Measurements from ENCODE around the gene FLRT1. TPM values are rescaled to one million over a fixed set of nuclear protein-coding genes. Genes with fewer than 3 reads are reported as not detected.

Gene FLRT1
- total and polyA plus RNA-seq, 2 donors (not counting 1 experiment from before 2014, with no cell fraction given) = 0.02 to 0.17 TPM

DNA sequence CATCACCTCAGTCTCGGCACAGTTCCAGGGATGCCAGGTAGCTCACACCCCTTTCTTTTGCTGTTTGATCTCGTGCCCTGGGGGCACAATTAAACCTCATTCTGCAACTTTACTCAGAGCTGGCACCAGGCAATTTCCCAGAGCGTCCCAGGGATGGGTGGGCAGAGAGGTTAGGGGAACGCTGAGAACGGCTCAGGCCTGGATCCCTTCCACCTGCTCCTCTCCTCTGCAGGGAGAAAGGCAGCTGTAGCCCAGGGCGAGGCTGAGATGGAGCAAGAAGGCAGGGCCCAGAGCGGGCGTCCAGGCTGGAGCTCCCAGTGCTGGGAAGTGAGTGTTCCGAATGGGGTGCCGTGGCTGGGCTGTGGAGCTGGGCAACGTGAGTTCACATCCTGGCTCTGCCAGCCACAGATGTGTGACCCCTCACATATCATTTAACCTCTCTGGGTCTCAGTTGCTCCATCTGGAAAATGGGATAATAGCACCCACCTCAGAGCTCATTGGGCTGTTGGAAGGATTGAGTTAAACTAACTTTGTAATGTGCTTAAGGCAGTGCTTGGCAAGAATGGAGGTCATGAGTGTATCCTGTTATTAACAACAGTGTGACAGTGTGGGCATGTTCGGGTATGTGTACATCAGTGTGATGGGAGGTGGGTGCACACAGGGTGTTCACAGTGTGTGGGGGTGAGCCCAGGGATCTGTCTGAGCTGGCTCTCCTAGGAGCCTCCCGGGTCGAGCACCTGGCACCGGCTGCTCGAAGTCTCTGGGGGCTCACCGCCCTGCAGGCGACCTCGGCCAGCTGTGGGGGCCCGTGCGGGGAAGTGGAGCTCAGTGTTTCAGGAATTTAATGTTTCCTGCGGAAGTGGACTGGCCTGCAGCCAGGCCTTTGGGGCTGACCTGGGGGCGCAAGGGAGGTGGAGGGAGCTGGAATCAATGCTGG is 34.0 kb upstream of the FLRT1 start:
- no peak for DNase-seq (ENCODE audit: low read depth in 2 of 2)
- Histone ChIP-seq H3K4me1 (ENCODE audit: control insufficient read depth, extremely low read depth, insufficient read depth, low read length) (peaks cover 2% of the 10 kb centered on the region), H3K4me3 (replicated peaks in 1 of 4; ENCODE audit: control extremely low read depth in 1 of 4, insufficient read depth in 1 of 4, low read depth in 3 of 4, low read length in 4 of 4) (no peak overlapping the region), H3K79me2 (ENCODE audit: control insufficient read depth, insufficient read depth, low read length) (no peaks in the 10 kb centered on the region), H3K36me3 (ENCODE audit: control insufficient read depth, insufficient read depth, low read length) (peaks cover 11% of the 10 kb centered on the region), H3K9me3 (ENCODE audit: control insufficient read depth, insufficient read depth, low read depth, low read length) (no peaks in the 10 kb centered on the region), H4K20me1 (ENCODE audit: control insufficient read depth, extremely low read depth, insufficient read depth, low read length) (no peaks in the 10 kb centered on the region), H3K9ac (ENCODE audit: insufficient read depth, low read length) (no peak overlapping the region), H3K27me3 (ENCODE audit: control insufficient read depth, insufficient read depth, low read length) (no peaks in the 10 kb centered on the region), H2AFZ (ENCODE audit: low read length) (no peak overlapping the region), H3K4me2 (ENCODE audit: extremely low read depth, insufficient read depth, low read length) (no peak overlapping the region), H3K27ac (ENCODE audit: insufficient read depth, low read length) (no peak overlapping the region)
- no peak for TF ChIP-seq CTCF (conservative IDR thresholded peaks at IDR 0.05 in 1 of 2, IDR thresholded peaks at IDR 0.05 in 1 of 2; ENCODE audit: low read depth in 1 of 2, low read length in 2 of 2)
- no peak for TF ChIP-seq EZH2 (IDR thresholded peaks at IDR 0.05; ENCODE audit: low read length, missing control alignments)

DNA sequence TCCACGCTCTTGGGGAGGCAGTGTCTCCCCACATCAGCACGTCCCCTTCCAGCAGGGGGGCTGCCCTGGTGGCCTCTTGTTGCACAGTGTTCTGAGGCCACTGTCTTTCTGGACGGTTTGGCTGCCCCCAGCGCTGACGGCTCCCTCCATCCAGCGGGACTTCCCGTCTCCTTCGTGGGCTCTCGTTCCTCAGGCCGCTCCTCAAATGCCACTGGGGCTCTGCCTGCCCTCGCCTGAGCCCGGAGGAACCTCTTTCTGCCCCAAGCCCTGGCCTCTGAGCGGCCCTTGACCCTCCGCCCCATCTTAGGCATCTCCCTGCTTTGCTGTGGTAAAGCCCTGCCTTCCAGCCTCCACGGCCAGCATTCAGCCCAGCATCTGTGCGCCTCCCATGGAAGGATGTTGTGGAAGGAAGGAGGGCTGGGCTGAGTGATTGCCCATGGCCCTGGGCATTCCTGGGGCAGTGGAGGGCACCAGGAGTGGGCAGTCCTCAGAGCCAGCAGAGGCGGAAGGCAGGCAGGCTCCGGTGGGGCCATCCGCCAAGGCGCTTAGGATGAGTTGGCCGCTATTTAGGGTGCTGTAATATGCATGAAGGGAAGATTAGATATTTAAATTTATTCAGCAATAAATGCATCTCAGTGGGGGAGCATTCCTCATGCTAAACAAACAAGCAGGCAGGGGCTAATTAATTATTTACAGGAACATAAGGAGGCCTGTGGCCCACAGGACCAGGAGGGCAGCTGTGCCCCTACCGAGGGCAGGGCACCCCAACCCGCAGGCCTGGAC is 31.7 kb upstream of the FLRT1 start:
- Histone ChIP-seq H4K20me1 (ENCODE audit: control insufficient read depth, extremely low read depth, insufficient read depth, low read length) (no peaks in the 10 kb centered on the region), H3K27ac (ENCODE audit: insufficient read depth, low read length) (no peak overlapping the region), H3K4me3 (replicated peaks in 1 of 4; ENCODE audit: control extremely low read depth in 1 of 4, insufficient read depth in 1 of 4, low read depth in 3 of 4, low read length in 4 of 4) (no peak overlapping the region), H2AFZ (ENCODE audit: low read length) (no peak overlapping the region), H3K4me1 (ENCODE audit: control insufficient read depth, extremely low read depth, insufficient read depth, low read length) (peaks cover 9% of the 10 kb centered on the region), H3K4me2 (ENCODE audit: extremely low read depth, insufficient read depth, low read length) (no peak overlapping the region), H3K9ac (ENCODE audit: insufficient read depth, low read length) (no peak overlapping the region), H3K36me3 (ENCODE audit: control insufficient read depth, insufficient read depth, low read length) (no peaks in the 10 kb centered on the region), H3K79me2 (ENCODE audit: control insufficient read depth, insufficient read depth, low read length) (no peaks in the 10 kb centered on the region), H3K9me3 (ENCODE audit: control insufficient read depth, insufficient read depth, low read depth, low read length) (no peaks in the 10 kb centered on the region), H3K27me3 (ENCODE audit: control insufficient read depth, insufficient read depth, low read length) (no peaks in the 10 kb centered on the region)
- DNase-seq (ENCODE audit: low read depth in 2 of 2) = peak in 1 of 2 donors; percentile 14
- no peak for TF ChIP-seq CTCF (conservative IDR thresholded peaks at IDR 0.05 in 1 of 2, IDR thresholded peaks at IDR 0.05 in 1 of 2; ENCODE audit: low read depth in 1 of 2, low read length in 2 of 2)
- TF ChIP-seq EZH2 (IDR thresholded peaks at IDR 0.05; ENCODE audit: low read length, missing control alignments) = no peak

- Histone ChIP-seq H2AFZ (ENCODE audit: low read length) (no peak overlapping the region), H4K20me1 (ENCODE audit: control insufficient read depth, extremely low read depth, insufficient read depth, low read length) (no peaks in the 10 kb centered on the region), H3K36me3 (ENCODE audit: control insufficient read depth, insufficient read depth, low read length) (no peaks in the 10 kb centered on the region), H3K79me2 (ENCODE audit: control insufficient read depth, insufficient read depth, low read length) (no peaks in the 10 kb centered on the region), H3K27ac (ENCODE audit: insufficient read depth, low read length) (no peak overlapping the region), H3K4me1 (ENCODE audit: control insufficient read depth, extremely low read depth, insufficient read depth, low read length) (peaks cover 9% of the 10 kb centered on the region), H3K9ac (ENCODE audit: insufficient read depth, low read length) (no peak overlapping the region), H3K9me3 (ENCODE audit: control insufficient read depth, insufficient read depth, low read depth, low read length) (no peaks in the 10 kb centered on the region), H3K27me3 (ENCODE audit: control insufficient read depth, insufficient read depth, low read length) (no peaks in the 10 kb centered on the region), H3K4me3 (replicated peaks in 1 of 4; ENCODE audit: control extremely low read depth in 1 of 4, insufficient read depth in 1 of 4, low read depth in 3 of 4, low read length in 4 of 4) (no peak overlapping the region), H3K4me2 (ENCODE audit: extremely low read depth, insufficient read depth, low read length) (no peak overlapping the region)
- DNase-seq (ENCODE audit: low read depth in 2 of 2) = no peak
- no peak for TF ChIP-seq EZH2 (IDR thresholded peaks at IDR 0.05; ENCODE audit: low read length, missing control alignments)
- no peak for TF ChIP-seq CTCF (conservative IDR thresholded peaks at IDR 0.05 in 1 of 2, IDR thresholded peaks at IDR 0.05 in 1 of 2; ENCODE audit: low read depth in 1 of 2, low read length in 2 of 2)
Observed at GRCh38 chr11:64004590-64004984, 31.1 kb upstream of the FLRT1 start.

All from fibroblast of lung (primary cell).